Upper lobe of right lung (tissue), 1 donor: ENCODE measurements around the gene MFSD2B. TPM values are rescaled to one million over a fixed set of nuclear protein-coding genes. Genes with fewer than 3 reads are reported as not detected.

Source experiments
- ATAC-seq: fragments of 200-7000 bp; cut with Tn5 transposase; one replicate; pipeline ENCODE4 v1.9.1; 2020; ENCODE audit warnings: mild to moderate bottlenecking, moderate library complexity
- DNase-seq: peaks from one replicate; pipeline ENCODE4 v3.0.0-alpha.2; 2020
- H3K27ac ChIP-seq: fragments of 200-600 bp; one replicate; pipeline ENCODE4 v1.8.0; 2022
- H3K27me3 ChIP-seq: fragments of 200-600 bp; one replicate; pipeline ENCODE4 v1.8.0; 2022; ENCODE audit warnings: mild to moderate bottlenecking
- H3K36me3 ChIP-seq: fragments of 200-600 bp; one replicate; pipeline ENCODE4 v1.8.0; 2022
- H3K4me1 ChIP-seq: fragments of 200-600 bp; one replicate; pipeline ENCODE4 v1.8.0; 2022
- H3K4me3 ChIP-seq: fragments of 200-600 bp; one replicate; pipeline ENCODE4 v1.8.0; 2022; ENCODE audit warnings: mild to moderate bottlenecking
- H3K9me3 ChIP-seq: fragments of 200-600 bp; one replicate; pipeline ENCODE4 v1.8.0; 2022
- intact Hi-C: fragments of 100-400 bp; cut with DNase I; formaldehyde crosslinking; loops from one replicate; pipeline ENCODE4 v1.11.0; 2022
- long read RNA-seq: library from polyadenylated mRNA; unstranded; transcript quantifications from one replicate; pipeline ENCODE4 v2.0.0, GENCODE V29; 2021
- total RNA-seq: library from RNA; stranded (reverse); fragmentation: NEBNext Ultra II Directional; extraction: Animal tissue kit (Norgen Biotek cat#: 25700); gene quantifications from one replicate; pipeline ENCODE4 v1.2.1, GENCODE V29; 2021
- TF ChIP-seq, protein P1 (sequence below): fragments of 200-600 bp; IDR thresholded peaks from one replicate; pipeline ENCODE4 v1.8.0; 2022; ENCODE audit warnings: antibody characterized with exemption
- donor health status: DM: no; HTN: yes; CAD: no; lungs with severe emphysema.

Gene MFSD2B, protein sequence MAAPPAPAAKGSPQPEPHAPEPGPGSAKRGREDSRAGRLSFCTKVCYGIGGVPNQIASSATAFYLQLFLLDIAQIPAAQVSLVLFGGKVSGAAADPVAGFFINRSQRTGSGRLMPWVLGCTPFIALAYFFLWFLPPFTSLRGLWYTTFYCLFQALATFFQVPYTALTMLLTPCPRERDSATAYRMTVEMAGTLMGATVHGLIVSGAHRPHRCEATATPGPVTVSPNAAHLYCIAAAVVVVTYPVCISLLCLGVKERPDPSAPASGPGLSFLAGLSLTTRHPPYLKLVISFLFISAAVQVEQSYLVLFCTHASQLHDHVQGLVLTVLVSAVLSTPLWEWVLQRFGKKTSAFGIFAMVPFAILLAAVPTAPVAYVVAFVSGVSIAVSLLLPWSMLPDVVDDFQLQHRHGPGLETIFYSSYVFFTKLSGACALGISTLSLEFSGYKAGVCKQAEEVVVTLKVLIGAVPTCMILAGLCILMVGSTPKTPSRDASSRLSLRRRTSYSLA
- 0.35 TPM for total RNA-seq
- long read RNA-seq, partial matches to known transcripts: 0 of 2 reads
- long read RNA-seq, other reads (novel, unspliced or antisense): 2 of 2 reads

DNA sequence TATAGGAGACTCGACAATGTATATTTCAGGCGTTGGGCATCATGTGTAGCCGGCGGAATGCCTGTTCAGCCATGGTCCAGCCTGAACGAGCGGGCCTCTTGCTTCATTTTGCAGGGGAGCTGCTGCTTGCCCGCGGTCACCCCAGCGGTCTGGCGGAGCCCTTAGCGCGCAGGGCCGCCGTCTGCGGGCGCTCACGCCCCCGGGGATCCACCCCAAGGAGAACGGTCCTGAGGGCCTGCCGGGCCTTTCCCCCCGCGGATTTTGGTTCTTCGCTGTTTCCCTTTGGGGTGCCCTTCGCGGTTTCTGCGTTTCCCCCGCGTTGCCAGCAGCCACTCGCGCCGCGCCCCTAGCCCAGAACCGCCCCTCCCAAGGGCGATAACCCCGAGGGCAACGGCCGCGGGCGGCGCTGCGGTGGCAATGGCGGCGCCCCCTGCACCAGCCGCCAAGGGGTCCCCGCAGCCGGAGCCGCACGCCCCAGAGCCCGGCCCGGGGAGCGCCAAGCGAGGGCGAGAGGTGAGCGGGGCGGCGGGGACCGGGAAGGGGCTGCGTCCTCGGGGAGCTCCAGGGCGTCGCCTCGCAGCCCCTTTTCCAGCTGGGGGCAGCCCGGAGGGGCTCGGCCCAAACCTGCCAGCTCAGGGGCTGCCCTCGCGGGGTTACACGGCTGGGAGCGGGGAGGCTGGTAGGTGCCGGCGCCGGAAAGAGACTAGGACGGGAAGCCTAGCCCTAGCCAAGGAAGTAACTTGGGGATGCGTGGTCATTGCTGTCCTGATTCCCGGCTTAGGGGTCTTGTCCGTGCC lies at the start of gene MFSD2B:
MFSD2B (plus strand) TSS at position 406 of the 797 bp plus-strand sequence; CDS start at position 418, 12 bp downstream.
- H3K36me3 ChIP-seq: no peaks in the 10 kb centered on the region
- TF ChIP-seq, protein P1, sequence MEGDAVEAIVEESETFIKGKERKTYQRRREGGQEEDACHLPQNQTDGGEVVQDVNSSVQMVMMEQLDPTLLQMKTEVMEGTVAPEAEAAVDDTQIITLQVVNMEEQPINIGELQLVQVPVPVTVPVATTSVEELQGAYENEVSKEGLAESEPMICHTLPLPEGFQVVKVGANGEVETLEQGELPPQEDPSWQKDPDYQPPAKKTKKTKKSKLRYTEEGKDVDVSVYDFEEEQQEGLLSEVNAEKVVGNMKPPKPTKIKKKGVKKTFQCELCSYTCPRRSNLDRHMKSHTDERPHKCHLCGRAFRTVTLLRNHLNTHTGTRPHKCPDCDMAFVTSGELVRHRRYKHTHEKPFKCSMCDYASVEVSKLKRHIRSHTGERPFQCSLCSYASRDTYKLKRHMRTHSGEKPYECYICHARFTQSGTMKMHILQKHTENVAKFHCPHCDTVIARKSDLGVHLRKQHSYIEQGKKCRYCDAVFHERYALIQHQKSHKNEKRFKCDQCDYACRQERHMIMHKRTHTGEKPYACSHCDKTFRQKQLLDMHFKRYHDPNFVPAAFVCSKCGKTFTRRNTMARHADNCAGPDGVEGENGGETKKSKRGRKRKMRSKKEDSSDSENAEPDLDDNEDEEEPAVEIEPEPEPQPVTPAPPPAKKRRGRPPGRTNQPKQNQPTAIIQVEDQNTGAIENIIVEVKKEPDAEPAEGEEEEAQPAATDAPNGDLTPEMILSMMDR: no peak
- H3K27me3 ChIP-seq: peaks cover 27% of the 10 kb centered on the region
- intact Hi-C loops: no loop called here
- H3K27ac ChIP-seq: peak within 1 kb of the TSS; percentile 24
- H3K4me1 ChIP-seq: peaks cover 12% of the 10 kb centered on the region
- ATAC-seq (peak; percentile 53), DNase-seq (no peak)
- peak within 1 kb of the TSS; percentile 37 for H3K4me3 ChIP-seq
- no peaks in the 10 kb centered on the region for H3K9me3 ChIP-seq

DNA sequence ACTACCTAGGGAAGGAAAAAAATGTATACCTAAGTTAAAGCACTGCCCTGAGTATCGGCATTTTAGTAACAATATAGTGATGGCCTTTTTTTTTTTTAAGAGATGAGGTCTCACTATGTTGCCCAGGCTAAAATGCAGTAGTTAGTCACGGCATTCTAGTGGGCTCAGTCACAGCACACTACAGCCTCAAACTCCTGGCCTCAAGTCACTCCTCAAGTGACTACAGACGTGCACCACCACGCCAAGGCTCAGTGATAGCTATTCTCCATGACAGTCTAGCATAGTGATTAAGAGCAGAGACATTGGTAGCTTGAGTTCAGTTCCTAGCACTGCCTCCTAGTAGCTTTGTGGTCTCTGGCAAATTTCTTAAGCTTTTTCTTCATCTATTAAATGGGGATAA lies 42.0 kb upstream of the MFSD2B start:
- no peak overlapping the region for H3K4me3 ChIP-seq
- TF ChIP-seq, protein P1: no peak
- H3K4me1 ChIP-seq: no peaks in the 10 kb centered on the region
- no peak overlapping the region for H3K27ac ChIP-seq
- intact Hi-C loops: no loop called here
- DNase-seq (no peak), ATAC-seq (no peak)
- H3K27me3 ChIP-seq: no peaks in the 10 kb centered on the region
- no peaks in the 10 kb centered on the region for H3K9me3 ChIP-seq
- peaks cover 14% of the 10 kb centered on the region for H3K36me3 ChIP-seq

DNA sequence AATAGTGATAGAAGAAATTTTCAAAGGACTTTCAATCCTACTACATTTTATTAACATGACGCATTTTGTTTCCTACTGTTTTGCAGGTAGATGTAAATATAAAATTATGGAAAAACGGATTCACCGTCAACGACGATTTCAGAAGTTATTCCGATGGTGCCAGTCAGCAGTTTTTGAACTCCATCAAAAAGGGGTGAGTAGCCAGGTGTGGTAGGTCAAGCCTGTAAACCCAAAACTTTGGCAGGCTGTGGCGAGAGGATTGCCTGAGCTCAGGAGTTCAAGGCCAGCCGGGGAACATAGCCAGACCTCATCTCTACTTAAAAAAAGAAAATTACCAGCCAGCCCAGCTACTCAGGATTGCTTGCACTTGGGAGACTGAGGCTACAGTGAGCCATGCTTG lies 33.0 kb upstream of the MFSD2B start:
- intact Hi-C loops: no loop called here
- no peaks in the 10 kb centered on the region for H3K27me3 ChIP-seq
- H3K9me3 ChIP-seq: no peaks in the 10 kb centered on the region
- no peak for DNase-seq
- TF ChIP-seq, protein P1: no peak
- peaks cover 27% of the 10 kb centered on the region for H3K36me3 ChIP-seq
- no peaks in the 10 kb centered on the region for H3K4me1 ChIP-seq
- no peak for ATAC-seq
- no peak overlapping the region for H3K27ac ChIP-seq
- H3K4me3 ChIP-seq: no peak overlapping the region

DNA sequence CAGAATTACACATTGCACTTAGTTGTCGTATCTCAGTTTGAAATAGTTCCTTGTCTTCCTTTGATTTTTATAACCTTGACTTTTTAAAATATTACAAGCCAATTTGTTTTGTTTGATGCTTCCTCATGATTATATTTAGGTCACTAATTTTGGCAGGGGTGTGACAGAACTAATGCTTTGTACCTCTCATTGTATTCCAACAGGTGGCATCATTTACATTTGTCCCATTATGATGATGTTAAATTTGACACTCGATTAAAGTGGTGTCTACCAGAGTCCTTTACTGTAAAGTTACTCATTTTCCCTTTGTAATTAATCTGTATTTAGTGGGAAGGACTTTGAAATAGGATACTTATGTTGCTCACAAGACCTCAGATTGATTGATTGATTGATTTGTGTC lies 21.5 kb upstream of the MFSD2B start:
- DNase-seq: no peak
- peak; percentile 46 for ATAC-seq
- H3K9me3 ChIP-seq: no peaks in the 10 kb centered on the region

DNA sequence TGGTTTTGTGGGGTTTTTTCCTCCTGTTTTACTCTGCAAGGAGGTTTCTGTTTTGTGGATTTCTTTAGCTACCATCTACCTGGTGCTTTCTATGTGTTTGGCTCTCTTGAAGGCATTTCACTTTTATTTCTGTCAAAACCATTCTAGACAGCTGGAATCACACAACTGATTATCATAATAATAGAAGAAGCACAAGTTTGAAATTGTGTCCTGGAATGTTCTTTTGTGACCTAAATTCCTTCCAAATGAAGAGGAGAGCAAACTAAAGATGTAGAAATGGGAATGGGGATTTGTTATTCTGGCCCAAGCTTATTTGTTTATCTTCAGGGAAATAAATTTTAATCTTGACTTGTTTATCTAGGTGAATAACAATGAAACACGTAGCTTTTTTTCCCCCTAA lies 17.0 kb upstream of the MFSD2B start:
- intact Hi-C loops: no loop called here
- TF ChIP-seq, protein P1: no peak
- H3K27ac ChIP-seq: no peak overlapping the region

More for the DNA sequence above, 21.5 kb upstream of the MFSD2B start:
- H3K4me1 ChIP-seq: no peaks in the 10 kb centered on the region
- no peak overlapping the region for H3K27ac ChIP-seq
- intact Hi-C loops: no loop called here
- peaks cover 23% of the 10 kb centered on the region for H3K36me3 ChIP-seq
- no peaks in the 10 kb centered on the region for H3K27me3 ChIP-seq
- TF ChIP-seq, protein P1: peak; percentile 29
- no peak overlapping the region for H3K4me3 ChIP-seq

More for the DNA sequence above, 17.0 kb upstream of the MFSD2B start:
- no peaks in the 10 kb centered on the region for H3K9me3 ChIP-seq
- H3K27me3 ChIP-seq: no peaks in the 10 kb centered on the region
- no peaks in the 10 kb centered on the region for H3K4me1 ChIP-seq
- ATAC-seq (no peak), DNase-seq (no peak)
- no peak overlapping the region for H3K4me3 ChIP-seq
- no peaks in the 10 kb centered on the region for H3K36me3 ChIP-seq
